T1000 (cell line): ENCODE measurements around the gene RNASE9.
"Not testable (repeated sequence)": the region's sequence is repeated elsewhere in the genome, so short reads cannot be mapped to it uniquely, and the experiment has no call there.

ENCODE experiments used
- DNase-seq: peaks from one replicate; lab custom pipeline; 2025; ENCODE audit warnings: mixed read lengths; lab: John Stamatoyannopoulos, UW

Gene RNASE9

GRCh38 chr14:20572382-20572990 lies 11.6 kb upstream of the RNASE9 start:
- not testable (repeated sequence) for DNase-seq

GRCh38 chr14:20570720-20571119 lies 9.9 kb upstream of the RNASE9 start:
- DNase-seq, result not testable (repeated sequence)

DNA sequence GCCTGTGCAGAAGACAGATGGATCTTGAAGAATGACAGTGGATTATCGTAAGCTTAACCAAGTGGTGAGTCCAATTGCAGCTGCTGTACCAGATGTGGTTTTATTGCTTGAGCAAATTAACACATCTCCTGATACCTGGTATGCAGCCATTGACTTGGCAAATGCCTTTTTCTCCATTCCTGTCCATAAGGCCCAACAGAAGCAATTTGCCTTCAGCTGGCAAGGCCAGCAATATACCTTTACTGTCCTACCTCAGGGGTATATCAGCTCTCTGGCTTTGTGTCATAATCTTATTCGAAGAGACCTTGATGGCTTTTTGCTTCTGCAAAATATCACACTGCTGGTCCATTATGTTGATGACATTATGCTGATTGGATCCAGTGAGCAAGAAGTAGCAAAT lies 9.0 kb upstream of the RNASE9 start:
- not testable (repeated sequence) for DNase-seq

- no peak for DNase-seq
These were observed 8.2 kb upstream of the RNASE9 start for GRCh38 chr14:20569066-20569465.

- no peak for DNase-seq
These were observed 7.5 kb upstream of the RNASE9 start for GRCh38 chr14:20568393-20568792.

DNA sequence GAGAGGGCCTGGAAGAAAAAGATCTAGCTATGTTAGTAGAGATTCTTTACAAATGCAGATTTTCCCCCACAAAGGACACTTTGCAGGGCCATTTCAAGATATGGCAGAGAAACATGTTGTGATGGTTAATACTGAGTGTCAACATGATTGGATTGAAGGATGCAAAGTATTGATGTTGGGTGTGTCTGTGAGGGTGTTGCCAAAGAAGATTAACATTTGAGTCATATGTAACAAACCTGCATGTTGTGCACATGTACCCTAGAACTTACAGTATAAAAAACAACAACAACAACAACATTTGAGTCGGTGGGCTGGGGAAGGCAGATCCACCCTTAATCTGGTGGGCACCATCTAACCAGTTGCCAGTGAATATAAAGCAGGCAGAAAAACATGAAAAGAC lies 6.4 kb upstream of the RNASE9 start:
- DNase-seq, result not testable (repeated sequence)

- DNase-seq, result no peak
These were observed 3.7 kb upstream of the RNASE9 start for GRCh38 chr14:20564501-20564997.

DNA sequence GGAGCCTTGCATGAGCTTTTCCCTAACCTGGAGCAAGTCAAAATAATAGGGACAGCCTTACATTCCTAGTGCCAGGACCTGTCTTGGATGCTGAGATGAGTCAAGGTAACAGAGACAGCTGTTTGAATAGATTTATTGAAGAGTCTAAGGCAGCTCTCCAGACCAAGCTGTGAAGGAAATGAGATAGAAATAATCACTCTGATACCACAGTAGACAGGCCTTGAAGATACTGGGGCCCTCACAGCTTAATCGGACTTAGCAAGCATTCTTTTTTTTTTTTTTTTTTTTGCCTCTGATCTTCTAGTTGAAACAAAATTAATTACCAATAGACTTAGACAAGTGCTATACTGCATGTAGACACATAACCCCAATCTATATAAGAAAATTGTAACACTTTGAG lies 3.1 kb upstream of the RNASE9 start:
- no peak for DNase-seq

GRCh38 chr14:20559461-20559904 lies 1.4 kb downstream of the RNASE9 start:
- no peak for DNase-seq

DNA sequence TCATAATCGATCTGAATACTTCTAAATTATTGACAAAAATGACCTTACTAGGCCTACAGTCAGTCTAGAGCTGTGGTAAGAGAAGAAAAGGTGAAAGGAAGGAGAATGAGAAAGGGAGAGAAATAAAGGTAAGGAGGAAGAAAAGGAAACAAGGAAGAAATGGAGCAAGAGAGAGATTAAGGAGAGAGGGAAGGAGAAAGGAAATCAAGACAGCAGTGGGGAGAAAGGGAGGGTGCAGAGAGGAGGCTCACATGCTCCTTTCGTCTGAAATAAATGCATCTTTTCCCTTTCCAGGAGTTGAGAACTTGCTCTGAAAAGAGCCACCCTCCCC lies 3.7 kb downstream of the RNASE9 start:
- DNase-seq, result no peak

GRCh38 chr14:20556500-20557211 lies 4.2 kb downstream of the RNASE9 start:
- no peak for DNase-seq

DNA sequence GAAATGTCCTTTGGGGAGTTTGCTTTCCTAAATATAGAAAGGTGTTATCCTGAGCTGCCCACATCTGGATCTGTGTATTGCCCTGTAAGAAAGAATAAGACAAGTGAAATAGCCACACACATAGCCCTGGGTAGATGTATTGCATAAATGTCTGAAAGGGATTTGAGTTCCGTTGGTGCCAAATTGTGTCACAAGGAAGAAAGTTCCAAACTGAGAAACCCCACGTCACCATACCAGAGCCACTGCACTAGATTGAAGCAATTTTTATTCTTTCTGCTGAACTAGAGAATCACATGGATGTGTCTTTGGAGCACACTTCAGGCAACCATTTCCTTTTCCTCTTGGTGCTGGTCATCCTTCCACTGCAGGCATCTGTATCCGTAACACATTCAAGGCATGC lies 5.0 kb downstream of the RNASE9 start:
- no peak for DNase-seq

GRCh38 chr14:20553024-20553423 lies 7.8 kb downstream of the RNASE9 start:
- DNase-seq, result no peak

GRCh38 chr14:20551606-20552005 lies 9.2 kb downstream of the RNASE9 start:
- no peak for DNase-seq

DNA sequence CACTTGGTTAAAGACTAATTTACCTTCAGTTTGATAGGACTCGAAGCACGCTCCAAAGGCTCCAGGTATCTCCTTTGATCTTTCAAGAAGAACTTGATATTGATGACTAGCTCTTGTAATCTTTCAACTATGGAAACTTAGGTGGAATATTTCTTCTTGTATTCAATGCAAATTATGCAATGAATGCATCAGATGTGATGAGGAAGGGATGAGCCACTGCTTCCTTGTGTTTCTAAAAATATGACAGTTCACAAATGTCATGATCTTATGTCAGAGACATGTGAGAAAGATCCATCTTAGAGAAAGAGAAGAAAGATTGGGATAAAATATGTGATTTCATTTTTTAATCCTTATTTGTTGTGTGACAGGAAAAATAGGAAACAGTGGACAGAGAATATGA lies 9.9 kb downstream of the RNASE9 start:
- no peak for DNase-seq

DNA sequence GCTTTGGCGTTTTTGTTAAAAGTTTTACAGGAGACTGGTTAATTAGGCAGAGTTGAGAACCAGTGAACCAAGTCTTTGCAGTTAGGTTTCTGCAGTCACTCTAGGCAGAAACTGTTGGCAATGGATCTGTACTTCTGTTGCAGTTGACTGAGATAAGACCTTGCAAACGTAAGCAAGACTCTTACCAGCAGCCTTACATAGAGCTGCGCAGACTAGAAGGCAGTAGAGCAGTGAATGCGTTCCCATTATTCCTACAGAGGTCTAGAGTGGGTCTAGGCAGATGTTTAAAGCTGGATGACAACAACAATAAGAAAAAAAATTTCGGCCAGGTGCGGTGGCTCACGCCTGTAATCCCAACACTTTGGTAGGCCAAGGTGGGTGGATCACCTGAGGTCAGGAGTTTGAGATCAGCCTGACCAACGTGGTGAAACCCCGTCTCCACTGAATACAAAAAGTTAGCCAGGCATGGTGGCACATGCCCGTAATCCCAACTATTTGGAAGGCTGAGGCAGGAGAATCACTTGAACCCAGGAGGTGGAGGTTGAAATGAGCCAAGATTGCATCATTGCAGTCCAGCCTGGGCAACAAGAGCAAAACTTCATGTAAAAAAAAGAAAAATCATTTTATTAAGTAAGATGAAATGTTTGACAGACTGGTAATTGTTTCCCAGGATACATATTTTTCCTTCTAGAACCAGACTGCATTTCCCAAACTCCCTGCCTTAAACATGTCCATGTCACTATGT lies 12.3 kb downstream of the RNASE9 start:
- no peak for DNase-seq

DNA sequence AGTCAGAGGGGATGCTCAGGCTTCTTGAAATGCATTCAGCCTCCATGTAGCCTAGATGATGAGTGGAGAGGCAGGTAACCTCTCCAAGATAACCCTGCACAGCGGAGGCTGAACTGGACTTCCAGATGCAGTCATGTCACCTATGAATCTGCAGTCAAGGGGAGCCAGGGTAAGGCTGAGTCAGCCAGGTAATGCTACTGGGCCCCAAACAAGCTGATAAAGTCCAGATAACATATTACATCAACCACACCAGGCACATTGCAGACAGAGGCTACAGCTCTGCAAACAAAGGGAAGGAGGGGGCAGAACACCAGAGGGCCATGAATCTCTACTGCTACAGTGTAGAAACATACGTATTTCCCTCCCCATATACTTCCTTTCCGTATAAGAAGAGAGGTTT lies 14.0 kb downstream of the RNASE9 start:
- DNase-seq, result no peak

GRCh38 chr14:20539906-20540305 lies 20.9 kb downstream of the RNASE9 start:
- DNase-seq, result no peak

DNA sequence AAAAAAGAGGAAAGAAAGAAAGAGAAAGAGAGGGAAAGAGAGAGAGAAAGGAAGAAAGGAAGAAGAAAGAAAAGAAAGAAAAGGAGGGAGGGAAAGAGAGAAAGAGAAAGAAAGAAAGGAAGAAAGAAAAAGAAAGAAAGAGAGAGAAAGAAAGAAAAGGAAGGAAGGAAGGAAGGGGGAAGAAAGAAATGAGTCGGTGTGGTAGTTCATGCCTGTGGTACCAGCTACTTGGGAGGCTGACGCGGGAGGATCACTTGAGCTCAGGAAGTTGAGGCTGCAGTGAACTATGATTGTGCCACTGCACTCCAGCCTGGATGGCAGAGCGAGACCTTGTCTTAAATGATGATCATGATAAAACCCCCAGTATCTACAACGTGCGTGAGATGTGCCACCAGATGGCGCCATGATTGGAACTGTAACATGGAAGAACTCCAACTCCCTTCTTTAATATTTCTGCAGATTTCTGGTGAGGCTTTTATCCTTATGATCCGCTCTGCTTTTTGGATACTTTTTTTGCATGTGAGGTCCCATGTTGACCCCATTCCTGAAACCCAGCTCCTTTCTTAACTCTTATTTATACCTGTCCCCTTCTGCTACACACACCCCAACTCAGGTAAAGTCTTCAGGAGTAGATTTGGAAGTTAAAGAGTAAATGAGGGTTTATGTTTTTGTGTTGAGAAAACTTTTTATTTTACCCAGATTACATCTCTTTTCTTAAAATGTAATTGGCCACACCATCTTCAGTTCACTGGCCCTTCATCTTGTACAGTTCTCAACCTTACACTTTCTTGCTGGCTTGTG lies 29.9 kb downstream of the RNASE9 start:
- DNase-seq, result no peak

GRCh38 chr14:20529806-20530205 lies 31.0 kb downstream of the RNASE9 start:
- no peak for DNase-seq

DNA sequence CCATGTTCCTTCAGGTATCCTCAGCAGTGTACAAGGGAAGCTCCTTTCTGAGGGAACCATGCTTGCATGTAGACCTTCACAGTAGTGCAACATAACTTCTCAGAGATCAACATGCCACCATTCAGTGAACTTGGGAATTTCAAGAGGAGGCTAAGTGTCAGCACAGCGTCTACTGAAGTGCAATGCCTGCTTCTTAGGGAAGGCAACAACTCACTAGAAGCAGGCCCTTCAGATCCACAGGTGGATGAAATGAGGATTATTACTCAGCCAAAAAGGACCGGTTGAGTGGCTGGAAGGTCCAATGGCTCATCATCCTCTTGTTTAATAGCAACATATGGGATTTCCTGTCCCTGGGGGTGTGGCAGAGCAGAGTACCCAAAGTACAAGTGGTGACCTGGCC lies 36.8 kb downstream of the RNASE9 start:
- DNase-seq, result no peak

- DNase-seq, result no peak
These were observed 38.5 kb downstream of the RNASE9 start for GRCh38 chr14:20522332-20522731.
